ENCODE results near the gene EXOC4.
"Not testable (repeated sequence)": the region's sequence is repeated elsewhere in the genome, so short reads cannot be mapped to it uniquely, and the experiment has no call there.

The EXOC4 gene

GRCh38 chr7:133962646-133963045 lies 709.8 kb downstream of the EXOC4 start:
- DNase-seq (ENCODE audit: low read depth in 4 of 4, low spot score in 1 of 4), result no peak

- no peak for DNase-seq (ENCODE audit: low read depth in 4 of 4, low spot score in 1 of 4)
Observed at GRCh38 chr7:133963629-133964028, 710.8 kb downstream of the EXOC4 start.

GRCh38 chr7:133971625-133972024 lies 718.7 kb downstream of the EXOC4 start:
- no peak for DNase-seq (ENCODE audit: low read depth in 4 of 4, low spot score in 1 of 4)

GRCh38 chr7:133973710-133974109 lies 720.8 kb downstream of the EXOC4 start:
- DNase-seq (ENCODE audit: low read depth in 4 of 4, low spot score in 1 of 4), result no peak

- DNase-seq (ENCODE audit: low read depth in 4 of 4, low spot score in 1 of 4), result no peak
Observed at GRCh38 chr7:133975130-133975529, 722.3 kb downstream of the EXOC4 start.

GRCh38 chr7:133976140-133976539 lies 723.3 kb downstream of the EXOC4 start:
- DNase-seq (ENCODE audit: low read depth in 4 of 4, low spot score in 1 of 4), result no peak

- no peak for DNase-seq (ENCODE audit: low read depth in 4 of 4, low spot score in 1 of 4)
Observed at GRCh38 chr7:133977409-133978274, 724.8 kb downstream of the EXOC4 start.

GRCh38 chr7:133978502-133979295 lies 725.8 kb downstream of the EXOC4 start:
- DNase-seq (ENCODE audit: low read depth in 4 of 4, low spot score in 1 of 4), result no peak

- DNase-seq (ENCODE audit: low read depth in 4 of 4, low spot score in 1 of 4), result no peak
Observed at GRCh38 chr7:133980804-133981203, 727.9 kb downstream of the EXOC4 start.

- no peak for DNase-seq (ENCODE audit: low read depth in 4 of 4, low spot score in 1 of 4)
Observed at GRCh38 chr7:133983685-133984419, 731.0 kb downstream of the EXOC4 start.

GRCh38 chr7:133985300-133985699 lies 732.4 kb downstream of the EXOC4 start:
- DNase-seq (ENCODE audit: low read depth in 4 of 4, low spot score in 1 of 4), result no peak

GRCh38 chr7:133987582-133987981 lies 734.7 kb downstream of the EXOC4 start:
- no peak for DNase-seq (ENCODE audit: low read depth in 4 of 4, low spot score in 1 of 4)

GRCh38 chr7:133993547-133993946 lies 740.7 kb downstream of the EXOC4 start:
- no peak for DNase-seq (ENCODE audit: low read depth in 4 of 4, low spot score in 1 of 4)

GRCh38 chr7:133994100-133994499 lies 741.2 kb downstream of the EXOC4 start:
- DNase-seq (ENCODE audit: low read depth in 4 of 4, low spot score in 1 of 4), result not testable (repeated sequence)

GRCh38 chr7:133997463-133997862 lies 744.6 kb downstream of the EXOC4 start:
- DNase-seq (ENCODE audit: low read depth in 4 of 4, low spot score in 1 of 4), result no peak

- DNase-seq (ENCODE audit: low read depth in 4 of 4, low spot score in 1 of 4), result no peak
Observed at GRCh38 chr7:133999178-133999577, 746.3 kb downstream of the EXOC4 start.

GRCh38 chr7:134004829-134005505 lies 752.1 kb downstream of the EXOC4 start:
- no peak for DNase-seq (ENCODE audit: low read depth in 4 of 4, low spot score in 1 of 4)

- no peak for DNase-seq (ENCODE audit: low read depth in 4 of 4, low spot score in 1 of 4)
Observed at GRCh38 chr7:134009314-134010110, 756.6 kb downstream of the EXOC4 start.

- DNase-seq (ENCODE audit: low read depth in 4 of 4, low spot score in 1 of 4), result no peak
Observed at GRCh38 chr7:134013249-134013648, 760.4 kb downstream of the EXOC4 start.

GRCh38 chr7:134014935-134015334 lies 762.1 kb downstream of the EXOC4 start:
- no peak for DNase-seq (ENCODE audit: low read depth in 4 of 4, low spot score in 1 of 4)

All from stimulated activated CD4-positive, alpha-beta T cell treated with anti-CD3 and anti-CD28 coated beads, Interleukin-1b, Interleukin-23, amount 100 ng/mL, for 24 hours (primary cell).